Keratinocyte (primary cell): ENCODE results near the gene PHLPP2. TPM values are rescaled to one million over a fixed set of nuclear protein-coding genes. Genes with fewer than 3 reads are reported as not detected.

Experiments used
- DNase-seq: peaks from one replicate; pipeline ENCODE4 v3.0.0-alpha.2; 2011; ENCODE audit warnings: low read depth, missing footprints, low spot score
- FAIRE-seq: peaks from 2 replicates; lab custom pipeline; 2011; peaks lifted over from hg19 to GRCh38; lab: Jason Lieb, UNC
- H2AFZ ChIP-seq: 2 replicates; pipeline ENCODE4 v1.6.0; 2012; ENCODE audit warnings: low read length, control low read depth, inconsistent platforms; ENCODE audit not compliant: control insufficient read depth
- H3K27ac ChIP-seq: 2 replicates; pipeline ENCODE4 v1.5.1; 2011; ENCODE audit warnings: low read length; ENCODE audit not compliant: control insufficient read depth, insufficient read depth
- H3K27me3 ChIP-seq: 3 replicates; pipeline ENCODE4 v1.6.0; 2011; ENCODE audit warnings: low read length; ENCODE audit not compliant: control insufficient read depth, insufficient read depth; ENCODE audit errors: extremely low read depth
- H3K36me3 ChIP-seq, 2 experiments: 2 replicates in 1 of 2; 3 replicates in 1 of 2; pipeline ENCODE4 v1.5.1; 2011; ENCODE audit warnings: low read length in 2 of 2, mild to moderate bottlenecking in 1 of 2; ENCODE audit not compliant: control insufficient read depth in 2 of 2, insufficient read depth in 2 of 2; ENCODE audit errors: extremely low read depth in 1 of 2
- H3K4me1 ChIP-seq: 3 replicates; pipeline ENCODE4 v1.5.1; 2011; ENCODE audit warnings: low read length; ENCODE audit not compliant: control insufficient read depth, insufficient read depth; ENCODE audit errors: extremely low read depth
- H3K4me2 ChIP-seq: 3 replicates; pipeline ENCODE4 v1.6.0; 2011; ENCODE audit warnings: low read depth, low read length; ENCODE audit not compliant: control insufficient read depth, insufficient read depth; ENCODE audit errors: extremely low read depth
- H3K4me3 ChIP-seq, 3 experiments: fragments of 200-600 bp in 1 of 3; sonication (generic) in 1 of 3; 2 replicates in 2 of 3; 3 replicates in 1 of 3; pipeline ENCODE4 v1.5.1; 2011 to 2016; ENCODE audit warnings: low read length in 3 of 3, mild to moderate bottlenecking in 3 of 3, control low read depth in 2 of 3, inconsistent platforms in 1 of 3, low read depth in 1 of 3, mixed read lengths in 1 of 3, mixed run types in 1 of 3, moderate library complexity in 1 of 3; ENCODE audit not compliant: control insufficient read depth in 2 of 3, insufficient read depth in 2 of 3; ENCODE audit errors: extremely low read depth in 1 of 3
- H3K79me2 ChIP-seq: 2 replicates; pipeline ENCODE4 v1.6.0; 2012; ENCODE audit warnings: low read length; ENCODE audit not compliant: control insufficient read depth, insufficient read depth
- H3K9ac ChIP-seq: 3 replicates; pipeline ENCODE4 v1.6.0; 2011; ENCODE audit warnings: low read length; ENCODE audit not compliant: control insufficient read depth, insufficient read depth; ENCODE audit errors: extremely low read depth
- H3K9me1 ChIP-seq: 3 replicates; pipeline ENCODE4 v1.6.0; 2011; ENCODE audit warnings: low read length; ENCODE audit not compliant: control insufficient read depth, insufficient read depth; ENCODE audit errors: extremely low read depth
- H3K9me3 ChIP-seq: 2 replicates; pipeline ENCODE4 v1.5.1; 2012; ENCODE audit warnings: low read depth, low read length; ENCODE audit not compliant: control insufficient read depth
- H4K20me1 ChIP-seq: 3 replicates; pipeline ENCODE4 v1.6.0; 2011; ENCODE audit warnings: low read length; ENCODE audit not compliant: control insufficient read depth, insufficient read depth; ENCODE audit errors: extremely low read depth
- EZH2 ChIP-seq: IDR thresholded peaks from one replicate; pipeline ENCODE4 v1.6.1; 2012; ENCODE audit warnings: inconsistent platforms, mild to moderate bottlenecking, low read length, moderate library complexity
- dilution Hi-C: fragments of 300-500 bp; cut with MboI; formaldehyde crosslinking; loops from one replicate; pipeline ENCODE4 v1.7.0; 2020; ENCODE audit warnings: low sequenced_read_pairs; ENCODE audit not compliant: extremely low pct_ligation_motif_present
- polyA plus RNA-seq, 5 experiments: library from polyadenylated mRNA; depleted of rRNA in 3 of 5; stranded (reverse) in 3 of 5; stranded (forward) in 1 of 5; unstranded in 1 of 5; fragments of >200 nt; gene quantifications; 1 replicate in 1 of 5; 2 replicates in 3 of 5; 3 replicates in 1 of 5; pipeline versions ENCODE4 v1.2.1 to v1.2.3, GENCODE V29; 2011 to 2012; ENCODE audit warnings: missing spikeins in 2 of 5, low read depth in 1 of 5, low replicate concordance in 1 of 5
- TF ChIP-seq, protein P1 (sequence below), 3 experiments: IDR thresholded peaks in 1 of 3; conservative IDR thresholded peaks in 1 of 3; optimal IDR thresholded peaks in 1 of 3; 2 replicates in 2 of 3; 3 replicates in 1 of 3; pipeline versions ENCODE3 to v1.5.1; 2011; ENCODE audit warnings: low read length in 3 of 3, mild to moderate bottlenecking in 3 of 3, moderate library complexity in 2 of 3, control low read depth in 1 of 3, inconsistent platforms in 1 of 3; ENCODE audit not compliant: insufficient read depth in 2 of 3; ENCODE audit errors: extremely low read depth in 1 of 3

Gene PHLPP2
- polyA plus RNA-seq, 1 donor (not counting 4 experiments of a cell fraction or from before 2014, with no cell fraction given): 6.5 TPM

GRCh38 chr16:71737501-71737900 lies 13.0 kb upstream of the PHLPP2 start:
- Histone ChIP-seq H3K9me1 (no peaks in the 10 kb centered on the region), H3K36me3 (peaks cover 16 to 19% of the 10 kb centered on the region in 2 experiments), H3K27ac (no peak overlapping the region), H3K4me2 (no peak overlapping the region), H3K9me3 (no peaks in the 10 kb centered on the region), H3K4me1 (no peaks in the 10 kb centered on the region), H4K20me1 (no peaks in the 10 kb centered on the region), H3K9ac (no peak overlapping the region), H3K4me3 (no peak overlapping the region), H3K27me3 (no peaks in the 10 kb centered on the region), H2AFZ (no peak overlapping the region), H3K79me2 (no peaks in the 10 kb centered on the region)
- FAIRE-seq: no peak
- no peak for DNase-seq
- TF ChIP-seq, protein P1, sequence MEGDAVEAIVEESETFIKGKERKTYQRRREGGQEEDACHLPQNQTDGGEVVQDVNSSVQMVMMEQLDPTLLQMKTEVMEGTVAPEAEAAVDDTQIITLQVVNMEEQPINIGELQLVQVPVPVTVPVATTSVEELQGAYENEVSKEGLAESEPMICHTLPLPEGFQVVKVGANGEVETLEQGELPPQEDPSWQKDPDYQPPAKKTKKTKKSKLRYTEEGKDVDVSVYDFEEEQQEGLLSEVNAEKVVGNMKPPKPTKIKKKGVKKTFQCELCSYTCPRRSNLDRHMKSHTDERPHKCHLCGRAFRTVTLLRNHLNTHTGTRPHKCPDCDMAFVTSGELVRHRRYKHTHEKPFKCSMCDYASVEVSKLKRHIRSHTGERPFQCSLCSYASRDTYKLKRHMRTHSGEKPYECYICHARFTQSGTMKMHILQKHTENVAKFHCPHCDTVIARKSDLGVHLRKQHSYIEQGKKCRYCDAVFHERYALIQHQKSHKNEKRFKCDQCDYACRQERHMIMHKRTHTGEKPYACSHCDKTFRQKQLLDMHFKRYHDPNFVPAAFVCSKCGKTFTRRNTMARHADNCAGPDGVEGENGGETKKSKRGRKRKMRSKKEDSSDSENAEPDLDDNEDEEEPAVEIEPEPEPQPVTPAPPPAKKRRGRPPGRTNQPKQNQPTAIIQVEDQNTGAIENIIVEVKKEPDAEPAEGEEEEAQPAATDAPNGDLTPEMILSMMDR (optimal IDR thresholded peaks at IDR 0.05 in 1 of 3, IDR thresholded peaks at IDR 0.05 in 1 of 3, conservative IDR thresholded peaks at IDR 0.05 in 1 of 3; ENCODE audit: extremely low read depth in 1 of 3, insufficient read depth in 2 of 3, low read length in 3 of 3): no peak
- no peak for TF ChIP-seq EZH2
- dilution Hi-C loops: no loop called here

GRCh38 chr16:71734511-71734910 lies 10.0 kb upstream of the PHLPP2 start:
- no peaks in the 10 kb centered on the region for H3K27me3 ChIP-seq
- H3K4me3 ChIP-seq: no peak overlapping the region
- no peak overlapping the region for H3K4me2 ChIP-seq
- no peak overlapping the region for H3K27ac ChIP-seq
- H3K36me3 ChIP-seq: peaks cover 16 to 21% of the 10 kb centered on the region in 2 experiments
- dilution Hi-C loops: no loop called here
- no peak for FAIRE-seq
- TF ChIP-seq EZH2: no peak
- TF ChIP-seq, protein P1 (optimal IDR thresholded peaks at IDR 0.05 in 1 of 3, IDR thresholded peaks at IDR 0.05 in 1 of 3, conservative IDR thresholded peaks at IDR 0.05 in 1 of 3; ENCODE audit: extremely low read depth in 1 of 3, insufficient read depth in 2 of 3, low read length in 3 of 3): no peak
- H3K79me2 ChIP-seq: no peaks in the 10 kb centered on the region
- no peaks in the 10 kb centered on the region for H3K9me1 ChIP-seq
- no peaks in the 10 kb centered on the region for H3K9me3 ChIP-seq
- no peak overlapping the region for H3K9ac ChIP-seq
- H2AFZ ChIP-seq: no peak overlapping the region
- DNase-seq: no peak
- H3K4me1 ChIP-seq: no peaks in the 10 kb centered on the region
- no peaks in the 10 kb centered on the region for H4K20me1 ChIP-seq
